ENCODE results near the gene CACNA2D4. TPM values are rescaled to one million over a fixed set of nuclear protein-coding genes. Genes with fewer than 3 reads are reported as not detected.

CACNA2D4 gene
- total and polyA plus RNA-seq, 2 experiments from 2014 or later, result 0.23 TPM; not detected in 1

DNA sequence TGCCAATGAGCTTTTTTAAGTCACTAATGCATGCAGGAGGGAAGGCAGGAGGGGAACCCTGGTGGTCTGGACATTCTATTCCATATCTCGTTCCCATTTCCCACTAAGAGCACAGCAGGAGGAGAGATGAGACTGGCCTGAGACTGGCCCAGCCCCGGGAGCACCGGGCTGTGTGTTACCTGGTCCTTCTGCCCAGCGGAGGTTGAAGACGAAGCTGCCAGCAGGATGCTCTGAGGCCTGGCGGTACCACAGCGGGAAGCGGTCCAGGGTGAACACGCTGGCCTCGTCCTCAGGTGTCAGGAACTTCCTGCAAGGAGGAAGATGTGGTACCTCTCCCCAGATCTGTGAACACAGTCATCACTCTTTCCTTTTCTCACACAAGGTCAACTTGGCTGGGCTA, 74.2 kb downstream of the CACNA2D4 start:
- DNase-seq, result no peak
- peaks cover 81% of the 10 kb centered on the region for H3K27me3 ChIP-seq (replicated peaks; ENCODE audit: insufficient read depth)
- H3K79me2 ChIP-seq (ENCODE audit: insufficient read depth), result no peaks in the 10 kb centered on the region
- no peak overlapping the region for H3K4me3 ChIP-seq
- in situ Hi-C loops (cut with MboI), result no loop called here
- H4K20me1 ChIP-seq (ENCODE audit: insufficient read depth), result no peaks in the 10 kb centered on the region
- no peak overlapping the region for H3K9ac ChIP-seq
- 37 to 40% methylated on average over 10 of the region's 10 CpGs for WGBS, 2 experiments (ENCODE audit: low coverage in 1 of 2, low lambda C conversion rate in 2 of 2, missing lambda C conversion rate in 2 of 2)
- no peaks in the 10 kb centered on the region for H3K9me3 ChIP-seq (ENCODE audit: low read depth)
- TF ChIP-seq EZH2phosphoT487 (IDR thresholded peaks at IDR 0.05; ENCODE audit: insufficient read depth, low read depth), result no peak
- TF ChIP-seq EZH2 (IDR thresholded peaks at IDR 0.05; ENCODE audit: insufficient read depth, poor library complexity, severe bottlenecking), result no peak
- no peaks in the 10 kb centered on the region for H3K4me1 ChIP-seq (ENCODE audit: insufficient read depth)
- H2AFZ ChIP-seq, result no peak overlapping the region
- H3K36me3 ChIP-seq (ENCODE audit: low read depth), result no peaks in the 10 kb centered on the region
- no peaks in the 10 kb centered on the region for H3K9me2 ChIP-seq (ENCODE audit: insufficient read depth)
- no peak overlapping the region for H3K4me2 ChIP-seq (ENCODE audit: unreplicated experiment)
- no peak overlapping the region for H3K27ac ChIP-seq
- no peaks in the 10 kb centered on the region for H3F3A ChIP-seq (ENCODE audit: insufficient read depth)

GRCh38 chr12:1843641-1844005, 74.8 kb downstream of the CACNA2D4 start:
- H3F3A ChIP-seq (ENCODE audit: insufficient read depth), result no peaks in the 10 kb centered on the region
- no peak overlapping the region for H3K4me3 ChIP-seq
- no peaks in the 10 kb centered on the region for H3K36me3 ChIP-seq (ENCODE audit: low read depth)
- H3K27me3 ChIP-seq (replicated peaks; ENCODE audit: insufficient read depth), result peaks cover 79% of the 10 kb centered on the region
- no peaks in the 10 kb centered on the region for H3K9me3 ChIP-seq (ENCODE audit: low read depth)
- no peak overlapping the region for H3K9ac ChIP-seq
- 18 to 32% methylated on average over 3 of the region's 3 CpGs for WGBS, 2 experiments (ENCODE audit: low coverage in 1 of 2, low lambda C conversion rate in 2 of 2, missing lambda C conversion rate in 2 of 2)
- H3K79me2 ChIP-seq (ENCODE audit: insufficient read depth), result no peaks in the 10 kb centered on the region
- H2AFZ ChIP-seq, result no peak overlapping the region
- no peak overlapping the region for H3K27ac ChIP-seq
- in situ Hi-C loops (cut with MboI), result no loop called here
- no peaks in the 10 kb centered on the region for H3K4me1 ChIP-seq (ENCODE audit: insufficient read depth)
- TF ChIP-seq EZH2 (IDR thresholded peaks at IDR 0.05; ENCODE audit: insufficient read depth, poor library complexity, severe bottlenecking) (no peak), EZH2phosphoT487 (IDR thresholded peaks at IDR 0.05; ENCODE audit: insufficient read depth, low read depth) (no peak)
- no peak overlapping the region for H3K4me2 ChIP-seq (ENCODE audit: unreplicated experiment)
- no peak for DNase-seq
- no peaks in the 10 kb centered on the region for H4K20me1 ChIP-seq (ENCODE audit: insufficient read depth)
- H3K9me2 ChIP-seq (ENCODE audit: insufficient read depth), result no peaks in the 10 kb centered on the region

- Histone ChIP-seq H3K27me3 (replicated peaks; ENCODE audit: insufficient read depth) (peaks cover 75% of the 10 kb centered on the region), H3K9ac (no peak overlapping the region), H3K4me2 (ENCODE audit: unreplicated experiment) (no peak overlapping the region), H3K27ac (no peak overlapping the region), H3K79me2 (ENCODE audit: insufficient read depth) (no peaks in the 10 kb centered on the region), H3K9me3 (ENCODE audit: low read depth) (no peaks in the 10 kb centered on the region), H3K4me3 (no peak overlapping the region), H3K9me2 (ENCODE audit: insufficient read depth) (no peaks in the 10 kb centered on the region), H3F3A (ENCODE audit: insufficient read depth) (no peaks in the 10 kb centered on the region), H2AFZ (no peak overlapping the region), H3K4me1 (ENCODE audit: insufficient read depth) (no peaks in the 10 kb centered on the region), H3K36me3 (ENCODE audit: low read depth) (no peaks in the 10 kb centered on the region), H4K20me1 (ENCODE audit: insufficient read depth) (no peaks in the 10 kb centered on the region)
- WGBS, 2 experiments (ENCODE audit: low coverage in 1 of 2, low lambda C conversion rate in 2 of 2, missing lambda C conversion rate in 2 of 2), result 30 to 35% methylated on average over 16 of the region's 16 CpGs
- TF ChIP-seq EZH2phosphoT487 (IDR thresholded peaks at IDR 0.05; ENCODE audit: insufficient read depth, low read depth), result no peak
- TF ChIP-seq EZH2 (IDR thresholded peaks at IDR 0.05; ENCODE audit: insufficient read depth, poor library complexity, severe bottlenecking), result no peak
- in situ Hi-C loops (cut with MboI), result no loop called here
- DNase-seq, result no peak
Observed at GRCh38 chr12:1842905-1843640, 75.4 kb downstream of the CACNA2D4 start.

DNA sequence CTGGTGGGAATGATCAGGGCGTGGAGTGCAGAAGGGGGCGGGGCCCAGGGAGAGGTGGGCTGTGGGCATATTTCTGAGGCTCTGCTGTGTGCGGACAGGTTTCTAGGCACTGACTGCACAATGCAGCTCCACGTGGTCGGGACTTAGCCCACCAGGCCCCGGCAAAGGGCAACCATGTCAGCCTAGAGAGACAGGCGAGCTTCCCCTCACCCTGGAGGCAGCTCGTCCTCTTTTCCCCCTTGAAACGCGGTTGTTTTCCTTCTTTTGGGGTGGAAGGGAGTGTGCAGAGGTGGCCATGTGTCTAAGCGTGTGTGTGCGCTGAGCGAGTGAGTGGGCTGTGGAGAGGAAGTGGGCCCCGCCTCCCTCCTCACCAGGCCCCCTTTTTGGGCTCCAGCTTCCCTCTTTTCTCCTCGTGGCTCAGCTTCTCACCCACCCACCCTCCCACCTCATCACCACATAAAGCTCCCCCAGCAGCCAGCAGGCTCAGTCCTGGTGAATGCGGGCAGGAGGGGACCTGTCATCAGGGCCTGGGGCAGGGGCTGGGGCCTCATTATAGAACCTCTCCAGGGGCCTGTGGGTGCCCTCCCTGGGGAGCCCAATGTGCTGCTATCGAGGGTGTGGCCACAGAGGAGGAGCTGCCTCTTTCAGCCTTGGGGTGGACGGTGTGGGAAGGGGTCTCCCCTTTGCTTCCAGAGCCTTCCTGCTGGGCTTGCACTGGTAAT, 76.1 kb downstream of the CACNA2D4 start:
- H3K9me2 ChIP-seq (ENCODE audit: insufficient read depth), result no peaks in the 10 kb centered on the region
- WGBS, 2 experiments (ENCODE audit: low coverage in 1 of 2, low lambda C conversion rate in 2 of 2, missing lambda C conversion rate in 2 of 2), result 34 to 45% methylated on average over 13 to 18 of the region's 18 CpGs
- no peak overlapping the region for H3K27ac ChIP-seq
- H3K36me3 ChIP-seq (ENCODE audit: low read depth), result no peaks in the 10 kb centered on the region
- no peak for DNase-seq
- peaks cover 73% of the 10 kb centered on the region for H3K27me3 ChIP-seq (replicated peaks; ENCODE audit: insufficient read depth)
- H3K9ac ChIP-seq, result no peak overlapping the region
- no peaks in the 10 kb centered on the region for H3F3A ChIP-seq (ENCODE audit: insufficient read depth)
- no peaks in the 10 kb centered on the region for H3K79me2 ChIP-seq (ENCODE audit: insufficient read depth)
- no peak overlapping the region for H3K4me2 ChIP-seq (ENCODE audit: unreplicated experiment)
- in situ Hi-C loops (cut with MboI), result no loop called here
- H3K4me1 ChIP-seq (ENCODE audit: insufficient read depth), result no peaks in the 10 kb centered on the region
- no peaks in the 10 kb centered on the region for H4K20me1 ChIP-seq (ENCODE audit: insufficient read depth)
- no peak overlapping the region for H2AFZ ChIP-seq
- TF ChIP-seq EZH2phosphoT487 (IDR thresholded peaks at IDR 0.05; ENCODE audit: insufficient read depth, low read depth) (no peak), EZH2 (IDR thresholded peaks at IDR 0.05; ENCODE audit: insufficient read depth, poor library complexity, severe bottlenecking) (no peak)
- H3K4me3 ChIP-seq, result no peak overlapping the region
- H3K9me3 ChIP-seq (ENCODE audit: low read depth), result no peaks in the 10 kb centered on the region
